Cardiac septum (tissue), 1 donor: ENCODE measurements around the gene NUDT22. TPM values are rescaled to one million over a fixed set of nuclear protein-coding genes. Genes with fewer than 3 reads are reported as not detected.
"Not testable (repeated sequence)": the region's sequence is repeated elsewhere in the genome, so short reads cannot be mapped to it uniquely, and the experiment has no call there.

Experiments
- DNase-seq: peaks from one replicate; pipeline ENCODE4 v3.0.0-alpha.2; 2020; ENCODE audit warnings: low spot score
- intact Hi-C: fragments of 100-400 bp; cut with DNase I; formaldehyde crosslinking; loops from one replicate; pipeline ENCODE4 v1.14.0; 2022
- total RNA-seq: library from RNA; stranded (reverse); fragmentation: NEBNext Ultra II Directional; extraction: Animal tissue kit (Norgen Biotek cat#: 25700); gene quantifications from one replicate; pipeline ENCODE4 v1.2.1, GENCODE V29; 2021
- donor health status: DM: no; HTN: no; CAD: no.

The NUDT22 gene
- total RNA-seq, 1 donor from 2014 or later: 75.0 TPM

GRCh38 chr11:64239662-64240434 lies 13.8 kb downstream of the NUDT22 start:
- DNase-seq: no peak
- intact Hi-C loops: no loop called here

DNA sequence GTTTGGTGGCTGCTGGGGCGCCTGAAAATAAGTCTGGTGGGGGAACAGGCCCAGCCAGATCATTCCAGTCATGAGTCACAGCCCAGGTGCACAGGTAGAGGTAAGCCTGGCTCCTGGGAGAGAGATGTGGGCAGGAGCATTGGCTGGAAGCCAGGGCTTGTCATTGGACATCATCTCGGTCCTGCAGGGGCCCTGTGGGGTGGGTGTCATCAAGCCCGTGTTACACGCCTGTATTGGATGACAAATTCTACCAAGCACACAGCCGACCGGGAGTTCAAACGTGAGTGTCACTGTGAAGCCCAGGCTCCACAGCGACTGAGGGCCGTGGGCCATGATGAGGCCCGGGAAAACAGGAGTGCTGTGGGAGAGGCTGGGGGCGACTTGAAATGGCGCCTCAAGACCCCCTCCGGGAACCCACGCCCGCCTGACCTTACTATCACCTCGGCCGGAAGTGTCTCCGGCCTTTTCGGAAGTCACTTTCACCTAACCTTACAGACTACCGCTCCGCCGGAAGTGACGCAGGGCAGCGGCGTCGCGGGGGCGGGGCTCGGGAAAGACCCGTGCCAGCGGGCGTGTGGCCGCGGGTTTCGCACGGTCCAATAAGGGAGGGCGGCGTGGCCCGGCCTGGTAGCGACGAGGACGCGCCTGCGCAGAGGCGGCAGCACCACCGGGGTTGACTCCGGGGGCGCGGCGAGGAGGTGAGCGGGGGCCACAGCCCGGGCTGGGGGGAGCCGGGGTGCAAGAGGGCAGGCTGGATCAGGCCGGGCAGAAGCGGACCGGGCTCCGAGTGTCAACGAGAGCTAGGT lies 14.6 kb downstream of the NUDT22 start, which contains the start of gene FKBP2:
Gene FKBP2, plus strand, starts transcription at position 661 of the 806 bp plus-strand sequence. CDS start 1,293 bp downstream, outside the sequence.
- DNase-seq: peak; percentile 99
- intact Hi-C loops: no loop called here

- DNase-seq: no peak
- intact Hi-C loops: no loop called here
Observed at GRCh38 chr11:64241241-64241490, 15.1 kb downstream of the NUDT22 start.

DNA sequence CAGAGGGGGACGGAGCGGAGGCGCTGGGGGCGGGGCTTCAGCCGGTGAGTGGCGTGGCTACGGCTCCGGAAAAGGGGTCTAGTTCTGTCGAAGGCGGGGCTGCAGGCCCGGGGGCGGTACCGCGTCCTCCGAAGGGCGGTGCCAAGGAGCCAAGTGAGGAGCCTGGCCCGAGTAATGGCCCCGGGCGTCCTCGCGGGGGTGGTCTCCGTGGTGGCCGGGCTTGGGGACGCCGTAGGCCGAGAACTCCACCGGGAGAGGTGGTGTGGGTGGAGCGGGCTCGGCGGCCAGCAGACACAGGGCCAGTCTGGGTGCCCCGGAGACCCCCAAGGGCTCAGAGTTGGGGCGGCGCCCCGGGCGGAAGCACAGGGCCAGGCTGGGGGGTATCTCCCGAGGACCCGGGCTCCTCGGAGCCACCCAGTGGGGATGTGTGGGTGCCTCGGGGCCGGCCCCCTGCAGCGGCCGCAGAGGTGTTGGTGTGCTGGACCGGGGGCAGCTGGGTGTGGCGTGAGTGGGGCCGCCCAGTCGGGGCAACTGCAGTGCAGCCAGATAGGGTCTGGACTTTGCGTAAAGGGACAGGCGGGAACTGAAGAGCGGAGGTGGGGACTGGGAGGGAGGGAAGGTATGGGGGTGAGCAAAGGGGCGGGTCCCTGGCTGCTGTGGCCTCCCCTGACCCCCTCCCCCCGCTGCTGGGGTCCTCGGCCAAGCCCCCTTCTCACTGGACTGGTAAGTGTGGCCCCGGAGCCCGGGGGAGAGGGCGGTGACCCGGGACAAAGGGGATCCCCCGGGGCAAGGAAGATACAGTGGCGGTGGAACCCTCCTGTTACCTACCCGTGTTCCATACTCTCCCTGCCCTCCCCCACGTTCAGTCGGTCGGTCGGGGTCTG lies 15.7 kb downstream of the NUDT22 start:
- DNase-seq: peak; percentile 100
- intact Hi-C loops: no loop called here

- intact Hi-C loops: no loop called here
- DNase-seq: no peak
Observed at GRCh38 chr11:64243236-64243854, 17.3 kb downstream of the NUDT22 start.

- intact Hi-C loops: no loop called here
- no peak for DNase-seq
Observed at GRCh38 chr11:64244107-64244506, 18.0 kb downstream of the NUDT22 start.

DNA sequence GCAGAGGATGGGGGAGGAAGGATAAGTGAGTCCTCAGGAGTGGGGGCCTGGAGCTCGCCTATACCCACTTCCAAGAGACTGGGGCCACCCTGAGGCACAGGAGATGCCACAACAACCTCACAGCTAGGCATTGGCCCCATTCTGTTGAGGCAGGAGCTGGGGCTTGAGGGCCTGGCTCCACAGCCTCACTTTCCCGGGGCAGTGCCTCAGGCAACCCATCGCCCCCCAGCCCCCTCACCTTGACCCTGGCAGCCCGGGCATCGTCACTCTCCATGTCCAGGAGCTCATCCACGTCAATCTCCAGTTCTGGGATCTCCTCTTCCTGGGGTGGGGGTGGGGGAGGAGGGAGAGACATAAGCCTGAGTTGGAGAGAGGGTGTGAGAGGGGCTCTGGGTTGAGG lies 18.9 kb downstream of the NUDT22 start:
- intact Hi-C loops: no loop called here

GRCh38 chr11:64245401-64245796 lies 19.3 kb downstream of the NUDT22 start:
- DNase-seq: no peak
- intact Hi-C loops: no loop called here

More for the DNA sequence above, 18.9 kb downstream of the NUDT22 start:
- DNase-seq: no peak

DNA sequence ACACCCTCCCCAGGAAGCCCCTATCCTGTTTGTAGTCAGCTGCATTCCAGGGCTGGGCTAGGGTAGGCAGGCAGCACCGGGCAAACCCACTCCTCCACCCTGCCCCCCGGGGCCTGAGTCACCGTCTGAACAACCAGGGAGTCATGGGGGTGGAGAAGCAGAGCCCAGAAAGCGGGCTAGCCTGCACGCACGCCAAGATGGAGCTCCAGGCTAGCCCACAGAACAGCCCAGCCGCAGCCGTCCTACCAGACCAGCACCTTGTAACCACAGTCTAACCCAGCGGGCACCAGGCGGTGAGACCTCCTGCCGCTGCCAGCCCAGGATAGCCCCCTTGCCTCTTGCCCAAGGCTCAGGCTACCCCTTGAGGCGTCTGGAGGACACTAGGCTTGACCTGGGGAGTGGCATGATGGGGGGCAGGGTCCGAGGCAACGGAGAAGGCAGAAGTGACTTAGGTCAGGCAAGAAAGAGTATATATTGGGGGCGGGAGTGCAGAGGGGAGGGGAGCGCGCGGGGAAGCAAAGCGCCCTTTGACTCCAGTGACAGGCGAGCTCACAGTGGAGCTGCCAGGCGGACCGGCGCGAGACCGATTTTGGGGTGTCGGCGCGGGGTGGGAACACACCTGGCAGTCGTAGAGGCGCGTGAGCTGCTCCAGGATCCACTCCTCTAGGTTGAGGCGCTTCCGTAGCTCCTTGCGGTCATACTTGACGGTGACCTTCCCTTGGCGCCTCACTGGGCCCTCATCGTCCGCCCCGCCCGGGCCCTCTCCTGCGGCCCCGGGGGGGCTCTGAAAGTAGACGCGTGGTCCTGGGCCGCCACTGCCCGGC lies 19.9 kb downstream of the NUDT22 start:
- no peak for DNase-seq
- intact Hi-C loops: no loop called here

- DNase-seq, intact Hi-C loops: not testable (repeated sequence)
Observed at GRCh38 chr11:64246621-64246870, 20.5 kb downstream of the NUDT22 start.

GRCh38 chr11:64246871-64247728 lies 21.0 kb downstream of the NUDT22 start, which contains the start of gene PPP1R14B:
Gene PPP1R14B (minus strand): TSS chr11:64246943. CDS start chr11:64246673, 270 bp downstream.
- intact Hi-C loops: loop anchor here (1.0 kb wide), 1 partner anchor 22 kb away; no protein-coding TSS in a partner anchor
- DNase-seq: peak; percentile 92

DNA sequence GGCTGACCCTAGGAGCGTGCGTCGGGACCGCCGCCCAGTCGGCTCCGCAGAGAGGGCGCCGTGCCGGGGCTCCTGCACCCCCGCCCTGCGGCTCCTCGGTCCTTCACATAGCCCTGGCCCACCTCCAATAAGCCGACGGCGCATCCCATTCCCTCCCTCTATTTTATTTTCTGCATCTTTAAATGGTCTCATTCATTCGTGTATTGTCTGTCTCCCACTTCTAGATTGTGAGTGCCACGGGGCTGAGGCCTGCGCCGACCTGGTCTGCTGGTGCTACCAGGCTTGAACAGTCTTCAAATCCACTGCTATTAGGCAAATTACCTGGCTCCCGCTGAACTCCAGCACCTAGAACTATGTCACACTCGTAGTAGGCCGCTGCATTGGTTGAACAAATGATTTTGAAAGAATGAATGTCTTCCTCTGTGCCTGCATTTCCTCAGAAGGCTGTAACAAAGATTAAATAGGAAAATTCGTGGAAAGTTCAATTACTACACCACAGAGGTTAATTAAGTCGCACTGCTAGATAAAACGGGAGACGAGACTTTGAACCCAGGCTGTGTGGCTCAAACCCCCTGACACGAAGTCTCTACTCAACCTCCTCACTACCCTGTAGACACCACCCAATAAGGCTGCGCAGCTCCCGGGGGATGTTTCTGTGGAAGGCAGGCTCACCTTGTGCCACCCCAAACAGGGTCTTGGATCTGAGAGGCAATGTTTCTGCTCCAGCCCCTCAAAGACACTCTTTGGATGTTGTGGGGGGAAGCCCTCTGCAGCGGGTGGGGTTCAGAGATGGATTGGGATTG lies 21.9 kb downstream of the NUDT22 start:
- no peak for DNase-seq
- intact Hi-C loops: loop anchor here (1.0 kb wide), 1 partner anchor 21 kb away; no protein-coding TSS in a partner anchor

GRCh38 chr11:64248578-64248977 lies 22.5 kb downstream of the NUDT22 start:
- DNase-seq: no peak
- intact Hi-C loops: no loop called here

- no peak for DNase-seq
- intact Hi-C loops: no loop called here
Observed at GRCh38 chr11:64249038-64249437, 23.0 kb downstream of the NUDT22 start.

DNA sequence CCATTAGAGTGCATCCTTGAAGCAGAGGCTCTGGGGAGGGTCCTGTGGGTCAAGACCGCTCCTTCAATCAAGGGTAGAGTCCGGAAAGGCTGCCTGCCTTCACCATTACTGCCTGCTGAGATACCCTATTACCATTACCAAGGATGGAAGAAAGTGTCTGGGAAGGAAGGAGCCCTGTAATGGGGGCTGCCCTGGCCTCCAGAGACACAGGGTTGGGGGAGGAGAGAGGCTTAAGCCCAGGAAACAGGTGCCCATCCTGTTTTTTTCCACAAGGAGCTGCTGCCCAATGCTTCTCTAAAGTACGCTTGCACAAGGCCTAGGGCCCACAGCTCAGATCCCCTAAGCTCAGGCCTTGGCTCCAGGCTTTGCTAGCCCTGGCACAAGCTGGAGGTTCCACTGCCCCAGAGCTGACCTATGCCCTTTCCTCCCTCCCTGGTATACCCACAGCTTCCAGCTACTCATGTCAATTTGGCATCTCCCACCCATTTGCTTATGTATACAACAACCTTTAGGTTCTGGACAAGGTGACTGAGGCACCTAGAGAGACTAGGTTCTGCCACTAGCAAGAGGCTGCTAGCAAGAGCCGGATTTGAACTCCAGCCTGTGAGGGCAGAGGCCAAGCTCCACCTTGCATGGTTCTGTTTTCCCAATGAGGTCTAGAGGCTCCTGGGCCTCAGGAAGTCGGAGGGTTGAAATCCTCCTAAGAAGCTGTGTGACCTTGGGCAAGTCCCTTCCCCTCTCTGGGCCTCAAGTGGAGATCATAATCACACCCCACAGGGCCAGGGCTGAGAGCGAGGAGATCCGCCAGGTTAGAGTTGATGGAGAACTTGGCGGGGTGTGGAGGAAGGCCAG lies 23.7 kb downstream of the NUDT22 start:
- DNase-seq: no peak
- intact Hi-C loops: loop anchor here (5.0 kb wide), 1 partner anchor 53 kb away; the partner anchor contains the start of gene CATSPERZ

DNA sequence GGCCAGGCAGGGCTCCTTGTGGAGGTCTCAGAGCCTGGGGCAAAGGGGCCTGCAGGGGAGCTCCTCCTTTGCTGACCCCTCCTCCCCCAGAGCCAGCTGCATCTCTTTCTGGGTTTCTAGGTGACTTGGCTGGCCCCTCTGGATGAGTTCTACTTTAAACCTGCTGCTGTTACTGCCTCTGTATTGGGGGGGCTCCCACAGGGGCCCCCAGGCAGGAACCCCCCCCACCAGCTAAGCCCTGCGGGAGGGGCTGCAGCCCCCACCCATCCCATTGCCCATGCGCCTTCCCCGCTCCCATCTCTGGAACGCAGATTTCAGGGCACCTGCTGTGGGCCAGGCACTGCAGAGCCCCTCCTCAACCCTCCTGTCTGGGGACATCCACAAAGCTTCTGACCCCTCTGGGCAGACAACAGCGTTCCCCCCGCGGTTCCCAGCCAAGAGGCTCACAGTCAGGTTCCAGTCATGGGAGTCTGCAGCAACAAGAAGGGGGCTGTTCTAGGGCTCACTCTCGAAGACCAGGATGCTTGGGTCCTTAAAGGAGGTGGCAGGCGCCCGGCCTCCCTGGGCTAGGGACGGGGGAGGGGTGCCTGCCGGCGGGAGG lies 24.4 kb downstream of the NUDT22 start:
- intact Hi-C loops: loop anchor here (5.0 kb wide), 1 partner anchor 52 kb away; the partner anchor contains the start of gene CATSPERZ

More for the DNA sequence above, 24.4 kb downstream of the NUDT22 start:
- no peak for DNase-seq
